Bronchial epithelial cell (primary cell): ENCODE measurements around the gene MC1R. TPM values are rescaled to one million over a fixed set of nuclear protein-coding genes. Genes with fewer than 3 reads are reported as not detected.

Source experiments
- DNase-seq: peaks from one replicate; pipeline ENCODE4 v3.0.0-alpha.2; 2010; ENCODE audit warnings: low read depth
- FAIRE-seq: peaks from 2 replicates; lab custom pipeline; 2011; peaks lifted over from hg19 to GRCh38; lab: Jason Lieb, UNC
- H3K27me3 ChIP-seq: 2 replicates; pipeline ENCODE4 v1.5.1; 2011; ENCODE audit warnings: low read length; ENCODE audit not compliant: control insufficient read depth, insufficient read depth
- H3K36me3 ChIP-seq: 2 replicates; pipeline ENCODE4 v1.5.1; 2011; ENCODE audit warnings: low read length; ENCODE audit not compliant: control insufficient read depth, insufficient read depth
- H3K4me3 ChIP-seq: 2 replicates; pipeline ENCODE4 v1.5.1; 2011; ENCODE audit warnings: mild to moderate bottlenecking, low read depth, low read length, control low read depth
- CTCF ChIP-seq: IDR thresholded peaks from 2 replicates; pipeline ENCODE4 v1.5.1; 2011; ENCODE audit warnings: mild to moderate bottlenecking, moderate library complexity, low read length, control low read depth, inconsistent platforms; ENCODE audit not compliant: insufficient read depth, severe bottlenecking
- total RNA-seq: library from RNA; depleted of rRNA; stranded (reverse); fragments of >200 nt; gene quantifications from 2 replicates; pipeline ENCODE4 v1.2.1, GENCODE V29; 2014

MC1R gene
- total RNA-seq, 1 donor from 2014 or later = 1.6 TPM

- H3K4me3 ChIP-seq = no peak overlapping the region
- FAIRE-seq (no peak), DNase-seq (no peak)
- peaks cover 38% of the 10 kb centered on the region for H3K36me3 ChIP-seq
- TF ChIP-seq CTCF = no peak
- no peaks in the 10 kb centered on the region for H3K27me3 ChIP-seq
Observed at GRCh38 chr16:89906140-89907025, 12.3 kb upstream of the MC1R start.

GRCh38 chr16:89907055-89907814 is 11.4 kb upstream of the MC1R start:
- FAIRE-seq (peak; percentile 23), DNase-seq (no peak)
- H3K4me3 ChIP-seq = no peak overlapping the region
- peaks cover 40% of the 10 kb centered on the region for H3K36me3 ChIP-seq
- no peak for TF ChIP-seq CTCF
- no peaks in the 10 kb centered on the region for H3K27me3 ChIP-seq

GRCh38 chr16:89908236-89908635 is 10.4 kb upstream of the MC1R start:
- FAIRE-seq (no peak), DNase-seq (no peak)
- peaks cover 37% of the 10 kb centered on the region for H3K36me3 ChIP-seq
- no peak for TF ChIP-seq CTCF
- no peak overlapping the region for H3K4me3 ChIP-seq
- no peaks in the 10 kb centered on the region for H3K27me3 ChIP-seq

- H3K4me3 ChIP-seq = no peak overlapping the region
- TF ChIP-seq CTCF = peak; percentile 96
- peaks cover 30% of the 10 kb centered on the region for H3K36me3 ChIP-seq
- DNase-seq (peak; percentile 49), FAIRE-seq (peak; percentile 84)
- no peaks in the 10 kb centered on the region for H3K27me3 ChIP-seq
Observed at GRCh38 chr16:89909777-89910716, 8.6 kb upstream of the MC1R start.

GRCh38 chr16:89910717-89911354 is 7.8 kb upstream of the MC1R start:
- FAIRE-seq = no peak

More at GRCh38 chr16:89910717-89911354, 7.8 kb upstream of the MC1R start:
- no peaks in the 10 kb centered on the region for H3K27me3 ChIP-seq
- H3K4me3 ChIP-seq = no peak overlapping the region
- DNase-seq = no peak
- peaks cover 27% of the 10 kb centered on the region for H3K36me3 ChIP-seq
- TF ChIP-seq CTCF = no peak
